ENCODE measurements around the gene FOXF1.

FOXF1 gene

GRCh38 chr16:86467490-86467889, 42.8 kb upstream of the FOXF1 start:
- no peak for TF ChIP-seq CTCF (IDR thresholded peaks at IDR 0.05; ENCODE audit: control insufficient read depth, insufficient read depth, low read depth, low read length, missing control alignments)
- H3K4me3 ChIP-seq (ENCODE audit: control insufficient read depth, low read depth, low read length): no peak overlapping the region
- DNase-seq (ENCODE audit: low read depth): no peak

- no peak for DNase-seq (ENCODE audit: low read depth)
- TF ChIP-seq CTCF (IDR thresholded peaks at IDR 0.05; ENCODE audit: control insufficient read depth, insufficient read depth, low read depth, low read length, missing control alignments): no peak
- H3K4me3 ChIP-seq (ENCODE audit: control insufficient read depth, low read depth, low read length): no peak overlapping the region
Measured at GRCh38 chr16:86470964-86471363, 39.4 kb upstream of the FOXF1 start.

GRCh38 chr16:86471896-86472295, 38.4 kb upstream of the FOXF1 start:
- DNase-seq (ENCODE audit: low read depth): no peak
- no peak overlapping the region for H3K4me3 ChIP-seq (ENCODE audit: control insufficient read depth, low read depth, low read length)
- TF ChIP-seq CTCF (IDR thresholded peaks at IDR 0.05; ENCODE audit: control insufficient read depth, insufficient read depth, low read depth, low read length, missing control alignments): no peak

- no peak for TF ChIP-seq CTCF (IDR thresholded peaks at IDR 0.05; ENCODE audit: control insufficient read depth, insufficient read depth, low read depth, low read length, missing control alignments)
- H3K4me3 ChIP-seq (ENCODE audit: control insufficient read depth, low read depth, low read length): no peak overlapping the region
- DNase-seq (ENCODE audit: low read depth): no peak
Measured at GRCh38 chr16:86472366-86472765, 38.0 kb upstream of the FOXF1 start.

GRCh38 chr16:86476956-86477534, 33.3 kb upstream of the FOXF1 start:
- no peak for DNase-seq (ENCODE audit: low read depth)
- TF ChIP-seq CTCF (IDR thresholded peaks at IDR 0.05; ENCODE audit: control insufficient read depth, insufficient read depth, low read depth, low read length, missing control alignments): no peak

GRCh38 chr16:86477642-86478041, 32.7 kb upstream of the FOXF1 start:
- H3K4me3 ChIP-seq (ENCODE audit: control insufficient read depth, low read depth, low read length): no peak overlapping the region
- no peak for TF ChIP-seq CTCF (IDR thresholded peaks at IDR 0.05; ENCODE audit: control insufficient read depth, insufficient read depth, low read depth, low read length, missing control alignments)
- DNase-seq (ENCODE audit: low read depth): no peak

More at GRCh38 chr16:86476956-86477534, 33.3 kb upstream of the FOXF1 start:
- H3K4me3 ChIP-seq (ENCODE audit: control insufficient read depth, low read depth, low read length): no peak overlapping the region

- no peak for DNase-seq (ENCODE audit: low read depth)
- H3K4me3 ChIP-seq (ENCODE audit: control insufficient read depth, low read depth, low read length): no peak overlapping the region
- no peak for TF ChIP-seq CTCF (IDR thresholded peaks at IDR 0.05; ENCODE audit: control insufficient read depth, insufficient read depth, low read depth, low read length, missing control alignments)
Measured at GRCh38 chr16:86478779-86479178, 31.5 kb upstream of the FOXF1 start.
